KMS-11 (cell line): Measurements from ENCODE around the gene SOD3.

Experiments used
- H2AFZ ChIP-seq: fragments of 200-600 bp; sonication (generic); 2 replicates; pipeline ENCODE4 v1.6.1; 2016; ENCODE audit warnings: antibody characterized with exemption, mixed run types, low read depth
- H3K27ac ChIP-seq: fragments of 200-600 bp; sonication (generic); 2 replicates; pipeline ENCODE4 v1.6.1; 2016; ENCODE audit warnings: mild to moderate bottlenecking, mixed run types
- H3K27me3 ChIP-seq: fragments of 200-600 bp; sonication (generic); 2 replicates; pipeline ENCODE4 v1.6.1; 2017; ENCODE audit warnings: mild to moderate bottlenecking, low read depth, mixed run types, moderate library complexity; ENCODE audit not compliant: insufficient read depth
- H3K36me3 ChIP-seq: fragments of 200-600 bp; sonication (generic); 2 replicates; pipeline ENCODE4 v1.6.1; 2017; ENCODE audit warnings: mild to moderate bottlenecking, mixed run types; ENCODE audit not compliant: insufficient read depth
- H3K4me1 ChIP-seq: fragments of 200-600 bp; sonication (generic); 2 replicates; pipeline ENCODE4 v1.6.1; 2016; ENCODE audit warnings: mild to moderate bottlenecking, low read depth, mixed run types; ENCODE audit not compliant: poor library complexity, severe bottlenecking
- H3K4me2 ChIP-seq: fragments of 200-600 bp; sonication (generic); 2 replicates; pipeline ENCODE4 v1.7.0; 2016; ENCODE audit warnings: mild to moderate bottlenecking, mixed run types
- H3K4me3 ChIP-seq: fragments of 200-600 bp; sonication (generic); IDR thresholded peaks from 2 replicates; pipeline ENCODE4 v1.6.1; 2017; ENCODE audit warnings: low read depth, low read length, mixed read lengths; ENCODE audit not compliant: insufficient read depth
- H3K79me2 ChIP-seq: fragments of 200-600 bp; sonication (generic); 2 replicates; pipeline ENCODE4 v1.6.1; 2016; ENCODE audit warnings: low read depth, mixed run types; ENCODE audit not compliant: insufficient read depth
- H3K9ac ChIP-seq: fragments of 200-600 bp; sonication (generic); 2 replicates; pipeline ENCODE4 v1.6.1; 2016; ENCODE audit warnings: mild to moderate bottlenecking, mixed run types
- H4K20me1 ChIP-seq: fragments of 200-600 bp; sonication (generic); 2 replicates; pipeline ENCODE4 v1.6.1; 2016; ENCODE audit warnings: mild to moderate bottlenecking, mixed run types; ENCODE audit not compliant: insufficient read depth
- CTCF ChIP-seq: fragments of 200-600 bp; sonication (generic); conservative IDR thresholded peaks from 2 replicates; pipeline ENCODE4 v1.6.1; 2017; ENCODE audit warnings: low read depth, mild to moderate bottlenecking, antibody characterized with exemption, low read length, moderate library complexity, mixed read lengths

SOD3 gene

GRCh38 chr4:24810871-24811631 is 15.7 kb downstream of the SOD3 start:
- H3K4me2 ChIP-seq, result no peak overlapping the region
- H3K4me3 ChIP-seq, result no peak overlapping the region
- TF ChIP-seq CTCF, result no peak

GRCh38 chr4:24813732-24814131 is 18.4 kb downstream of the SOD3 start:
- Histone ChIP-seq H3K4me3 (no peak overlapping the region), H3K4me1 (no peaks in the 10 kb centered on the region), H3K36me3 (no peaks in the 10 kb centered on the region), H3K27me3 (no peaks in the 10 kb centered on the region), H4K20me1 (no peaks in the 10 kb centered on the region), H3K9ac (no peak overlapping the region), H3K4me2 (no peak overlapping the region), H3K27ac (no peak overlapping the region), H3K79me2 (no peaks in the 10 kb centered on the region), H2AFZ (no peak overlapping the region)
- TF ChIP-seq CTCF, result no peak

More at GRCh38 chr4:24810871-24811631, 15.7 kb downstream of the SOD3 start:
- H3K27me3 ChIP-seq, result no peaks in the 10 kb centered on the region
- no peaks in the 10 kb centered on the region for H4K20me1 ChIP-seq
- no peaks in the 10 kb centered on the region for H3K4me1 ChIP-seq
- no peaks in the 10 kb centered on the region for H3K79me2 ChIP-seq
- H3K27ac ChIP-seq, result no peak overlapping the region
- no peaks in the 10 kb centered on the region for H3K36me3 ChIP-seq
- H3K9ac ChIP-seq, result no peak overlapping the region
- H2AFZ ChIP-seq, result no peak overlapping the region

- TF ChIP-seq CTCF, result no peak
- Histone ChIP-seq H3K79me2 (no peaks in the 10 kb centered on the region), H3K4me1 (no peaks in the 10 kb centered on the region), H3K4me3 (no peak overlapping the region), H2AFZ (no peak overlapping the region), H3K27ac (no peak overlapping the region), H4K20me1 (no peaks in the 10 kb centered on the region), H3K9ac (no peak overlapping the region), H3K27me3 (no peaks in the 10 kb centered on the region), H3K36me3 (no peaks in the 10 kb centered on the region), H3K4me2 (no peak overlapping the region)
Observed at GRCh38 chr4:24816797-24817196, 21.4 kb downstream of the SOD3 start.

GRCh38 chr4:24820541-24820940 is 25.2 kb downstream of the SOD3 start:
- no peaks in the 10 kb centered on the region for H4K20me1 ChIP-seq
- no peak overlapping the region for H3K4me2 ChIP-seq
- H3K36me3 ChIP-seq, result no peaks in the 10 kb centered on the region
- H3K4me3 ChIP-seq, result no peak overlapping the region
- H3K27ac ChIP-seq, result no peak overlapping the region
- no peaks in the 10 kb centered on the region for H3K27me3 ChIP-seq
- TF ChIP-seq CTCF, result no peak
- H3K79me2 ChIP-seq, result no peaks in the 10 kb centered on the region
- no peaks in the 10 kb centered on the region for H3K4me1 ChIP-seq
- no peak overlapping the region for H2AFZ ChIP-seq
- no peak overlapping the region for H3K9ac ChIP-seq
